Activated effector memory CD4-positive, alpha-beta T cell treated with anti-CD3 and anti-CD28 coated beads, Interleukin-2, amount 50 U/mL, for 16 hours (primary cell): ENCODE results near the gene RNU5D-1.
"Not testable (repeated sequence)": the region's sequence is repeated elsewhere in the genome, so short reads cannot be mapped to it uniquely, and the experiment has no call there.

Experiments
- DNase-seq: peaks from one replicate; pipeline ENCODE4 v3.0.0-alpha.2; 2020

Gene RNU5D-1

GRCh38 chr1:44730741-44731512 lies at the start of gene RNU5D-1:
TSS of gene RNU5D-1 (minus strand) at chr1:44731170.
- peak; percentile 98 for DNase-seq

GRCh38 chr1:44780583-44781121 lies 49.7 kb upstream of the RNU5D-1 start:
- no peak for DNase-seq

- DNase-seq = no peak
Measured at GRCh38 chr1:44778705-44779576, 48.0 kb upstream of the RNU5D-1 start.

GRCh38 chr1:44777969-44778635 lies 47.1 kb upstream of the RNU5D-1 start:
- DNase-seq = no peak

- no peak for DNase-seq
Measured at GRCh38 chr1:44777547-44777946, 46.6 kb upstream of the RNU5D-1 start.

GRCh38 chr1:44776730-44777068 lies 45.7 kb upstream of the RNU5D-1 start:
- DNase-seq = no peak

GRCh38 chr1:44775930-44776729 lies 45.2 kb upstream of the RNU5D-1 start:
- DNase-seq = peak; percentile 74

- DNase-seq = peak; percentile 96
Measured at GRCh38 chr1:44775078-44775929, 44.3 kb upstream of the RNU5D-1 start, which contains the start of gene RPS8. TSS of gene RPS8 (plus strand) at chr1:44775540. CDS start at chr1:44775597, 57 bp downstream.

- not testable (repeated sequence) for DNase-seq
Measured at GRCh38 chr1:44766421-44766820, 35.5 kb upstream of the RNU5D-1 start.

- DNase-seq = no peak
Measured at GRCh38 chr1:44760876-44761275, 29.9 kb upstream of the RNU5D-1 start.

- no peak for DNase-seq
Measured at GRCh38 chr1:44759077-44759476, 28.1 kb upstream of the RNU5D-1 start.

GRCh38 chr1:44757420-44757819 lies 26.4 kb upstream of the RNU5D-1 start:
- no peak for DNase-seq

GRCh38 chr1:44747878-44748277 lies 16.9 kb upstream of the RNU5D-1 start:
- DNase-seq = no peak

- DNase-seq = no peak
Measured at GRCh38 chr1:44743211-44743610, 12.2 kb upstream of the RNU5D-1 start.

- no peak for DNase-seq
Measured at GRCh38 chr1:44740179-44740617, 9.2 kb upstream of the RNU5D-1 start.

- peak; percentile 99 for DNase-seq
Measured at GRCh38 chr1:44739307-44740178, 8.6 kb upstream of the RNU5D-1 start, which contains the start of gene KIF2C. TSS of gene KIF2C (plus strand) at chr1:44739837. CDS start at chr1:44739933, 96 bp downstream.

GRCh38 chr1:44738953-44739306 lies 8.0 kb upstream of the RNU5D-1 start:
- not testable (repeated sequence) for DNase-seq

GRCh38 chr1:44735992-44736391 lies 5.0 kb upstream of the RNU5D-1 start:
- no peak for DNase-seq

GRCh38 chr1:44733784-44734183 lies 2.8 kb upstream of the RNU5D-1 start:
- DNase-seq = no peak

GRCh38 chr1:44733365-44733764 lies 2.4 kb upstream of the RNU5D-1 start:
- DNase-seq = no peak
